ENCODE measurements around the gene EFHD2.
"Not testable (repeated sequence)": the region's sequence is repeated elsewhere in the genome, so short reads cannot be mapped to it uniquely, and the experiment has no call there.

GRCh38 chr1:15458388-15458787 lies 48.7 kb downstream of the EFHD2 start:
- not testable (repeated sequence) for TF ChIP-seq TCF7L2 (IDR thresholded peaks at IDR 0.05; ENCODE audit: borderline replicate concordance, extremely low read depth, insufficient read depth, insufficient read length); CEBPB (IDR thresholded peaks at IDR 0.05; ENCODE audit: low read depth); EZH2 (IDR thresholded peaks at IDR 0.05); POLR2A (IDR thresholded peaks at IDR 0.05; ENCODE audit: borderline replicate concordance, extremely low read depth, insufficient read depth, insufficient read length); CTCF (IDR thresholded peaks at IDR 0.05 in 2 of 3, conservative IDR thresholded peaks at IDR 0.05 in 1 of 3; ENCODE audit: borderline replicate concordance in 1 of 3, insufficient read depth in 1 of 3, low read depth in 2 of 3, low read length in 2 of 3); RAD21 (IDR thresholded peaks at IDR 0.05; ENCODE audit: low read depth); POLR2AphosphoS5 (IDR thresholded peaks at IDR 0.05; ENCODE audit: low read depth, low read length)

Measured in HCT116 (cell line).